K562 (cell line): ENCODE results near the gene KRABD2.
A peak's percentile ranks its signal among the peaks of the same experiment; 100 is the strongest.

Experiments used
- ATAC-seq: fragments of 200-7000 bp; cut with Tn5 transposase; 3 replicates; pipeline ENCODE4 v1.9.1; 2020; ENCODE audit warnings: moderate library complexity
- BruUV-seq: library from RNA; stranded (reverse); fragments of 400-500 nt; replicated peaks from 2 replicates; lab custom pipeline; 2021; lab: Mats Ljungman, UMichigan
- CTCF ChIA-PET: fragments of 300-600 bp; formaldehyde crosslinking; extraction: SDS; loops from one replicate; lab custom pipeline; 2021; ENCODE audit warnings: low intra/inter-chr PET ratio; lab: Yijun Ruan, JAX
- POLR2A ChIA-PET: fragments of 300-600, 350-650 bp; sonication (Branson Sonifier 250); formaldehyde crosslinking; extraction: SDS; loops from one replicate; lab custom pipeline; 2021; ENCODE audit warnings: antibody characterized with exemption, inconsistent platforms; lab: Yijun Ruan, JAX
- DNase-seq, 4 experiments: peaks; one replicate each; pipeline versions ENCODE4 v3.0.0 to v3.0.0-alpha.2; 2011 to 2018; ENCODE audit warnings: low spot score in 3 of 4, mixed read lengths in 3 of 4; ENCODE audit errors: extremely low read depth in 1 of 4
- FAIRE-seq: peaks from 2 replicates; lab custom pipeline; 2011; peaks lifted over from hg19 to GRCh38; lab: Jason Lieb, UNC
- H2AFZ ChIP-seq: 2 replicates; pipeline ENCODE4 v1.6.0; 2011; ENCODE audit warnings: low read depth, low read length, control low read depth, inconsistent platforms
- H3K27ac ChIP-seq: fragments of 200-600 bp; 3 replicates; pipeline ENCODE4 v1.8.0; 2011; ENCODE audit warnings: low read depth, mild to moderate bottlenecking, control low read depth, inconsistent platforms, low read length, moderate library complexity, mixed read lengths; ENCODE audit errors: extremely low read depth
- H3K27me3 ChIP-seq, 2 experiments: fragments of 300-600 bp in 1 of 2; 2 replicates in 1 of 2; 3 replicates in 1 of 2; pipeline versions ENCODE4 v1.6.0 to v1.8.0; 2011; ENCODE audit warnings: inconsistent platforms in 2 of 2, low read length in 2 of 2, mild to moderate bottlenecking in 1 of 2, mixed read lengths in 1 of 2, moderate library complexity in 1 of 2; ENCODE audit not compliant: control insufficient read depth in 2 of 2, insufficient read depth in 2 of 2
- H3K36me3 ChIP-seq: fragments of 300-600 bp; 3 replicates; pipeline ENCODE4 v1.8.0; 2011; ENCODE audit warnings: mild to moderate bottlenecking, low read length, inconsistent platforms; ENCODE audit not compliant: control insufficient read depth, insufficient read depth
- H3K4me1 ChIP-seq, 2 experiments: fragments of 200-600 bp in 1 of 2; replicated peaks in 1 of 2; 2 replicates in 1 of 2; 3 replicates in 1 of 2; pipeline versions ENCODE4 v1.5.1 to v1.8.0; 2011; ENCODE audit warnings: inconsistent platforms in 2 of 2, low read length in 2 of 2, mild to moderate bottlenecking in 1 of 2, mixed read lengths in 1 of 2, moderate library complexity in 1 of 2; ENCODE audit not compliant: control insufficient read depth in 2 of 2, insufficient read depth in 2 of 2
- H3K4me2 ChIP-seq: 2 replicates; pipeline ENCODE4 v1.6.1; 2011; ENCODE audit warnings: low read length, control low read depth, inconsistent platforms, mixed read lengths; ENCODE audit not compliant: insufficient read depth
- H3K4me3 ChIP-seq: fragments of 200-600 bp; sonication (generic), shearing (Covaris generic); 2 replicates; pipeline ENCODE4 v1.5.1; 2016; ENCODE audit warnings: control low read depth, inconsistent platforms
- H3K79me2 ChIP-seq: fragments of 200-600 bp; 3 replicates; pipeline ENCODE4 v1.8.0; 2011; ENCODE audit warnings: low read length, inconsistent platforms; ENCODE audit not compliant: control insufficient read depth, insufficient read depth
- H3K9ac ChIP-seq, 2 experiments: 2 replicates each; pipeline versions ENCODE4 v1.6.0 to v1.6.1; 2011; ENCODE audit warnings: low read depth in 2 of 2, low read length in 2 of 2, control low read depth in 1 of 2, inconsistent platforms in 1 of 2, mild to moderate bottlenecking in 1 of 2, mixed read lengths in 1 of 2; ENCODE audit not compliant: insufficient read depth in 1 of 2
- H3K9me1 ChIP-seq: one replicate; pipeline ENCODE4 v1.6.0; 2011; ENCODE audit warnings: inconsistent platforms, mild to moderate bottlenecking, low read length, moderate library complexity; ENCODE audit not compliant: control insufficient read depth, insufficient read depth
- H3K9me3 ChIP-seq: replicated peaks from 2 replicates; pipeline ENCODE4 v1.5.1; 2011; ENCODE audit warnings: low read depth, low read length, inconsistent platforms; ENCODE audit not compliant: control insufficient read depth, insufficient read depth
- H4K20me1 ChIP-seq: replicated peaks from 2 replicates; pipeline ENCODE4 v1.6.1; 2011; ENCODE audit warnings: low read length, inconsistent platforms, mixed read lengths; ENCODE audit not compliant: control insufficient read depth, insufficient read depth
- ASH1L ChIP-seq: fragments of 450-650 bp; IDR thresholded peaks from 2 replicates; pipeline ENCODE4 v1.6.1; 2018; ENCODE audit warnings: borderline replicate concordance, mild to moderate bottlenecking, low read depth; ENCODE audit not compliant: partially characterized antibody
- BRCA1 ChIP-seq, 2 experiments: fragments of 450-650 bp in 1 of 2; sonication (generic) in 1 of 2; formaldehyde crosslinking in 1 of 2; IDR thresholded peaks; 2 replicates each; pipeline versions ENCODE4 v1.5.0 to v1.6.1; 2017 to 2020; ENCODE audit warnings: mild to moderate bottlenecking in 1 of 2, missing genetic modification reagents in 1 of 2
- CREBBP ChIP-seq: IDR thresholded peaks from one replicate; pipeline ENCODE4 v1.6.1; 2012; ENCODE audit warnings: low read depth, mild to moderate bottlenecking, control low read depth, inconsistent platforms, low read length
- CREM ChIP-seq: IDR thresholded peaks from 2 replicates; pipeline ENCODE4 v1.6.1; 2014; ENCODE audit warnings: antibody characterized with exemption, low read depth
- ETV1 ChIP-seq: fragments of 450-650 bp; conservative IDR thresholded peaks from 2 replicates; pipeline ENCODE4 v1.6.1; 2016; ENCODE audit warnings: missing genetic modification characterization, control low read depth, low read depth, missing compliant biosample characterization
- HDAC3 ChIP-seq: fragments of 450-650 bp; IDR thresholded peaks from 2 replicates; pipeline ENCODE4 v1.6.1; 2018; ENCODE audit warnings: borderline replicate concordance, mild to moderate bottlenecking, moderate library complexity; ENCODE audit not compliant: partially characterized antibody
- NCOA1 ChIP-seq: fragments of 450-650 bp; IDR thresholded peaks from 2 replicates; pipeline ENCODE4 v1.6.1; 2016; ENCODE audit warnings: low read depth
- PHB ChIP-seq: fragments of 250-450 bp; sonication (Bioruptor Pico); IDR thresholded peaks from 2 replicates; pipeline ENCODE4 v1.5.0; 2021
- PTBP1 ChIP-seq: fragments of 200-400 bp; formaldehyde crosslinking; IDR thresholded peaks from 2 replicates; pipeline ENCODE4 v1.6.1; 2017; ENCODE audit warnings: low read depth, low read length
- RFX1 ChIP-seq: fragments of 450-650 bp; IDR thresholded peaks from 2 replicates; pipeline ENCODE4 v1.6.1; 2016; ENCODE audit warnings: mild to moderate bottlenecking, moderate library complexity
- SP2 ChIP-seq: IDR thresholded peaks from 2 replicates; pipeline ENCODE4 v1.6.1; 2011; ENCODE audit warnings: mild to moderate bottlenecking, low read depth, low read length, moderate library complexity; ENCODE audit not compliant: poor library complexity, severe bottlenecking; ENCODE audit errors: extremely low read depth
- ZNF212 ChIP-seq: fragments of 450-650 bp; formaldehyde crosslinking; IDR thresholded peaks from 2 replicates; pipeline ENCODE4 v1.4.0; 2020; ENCODE audit warnings: mild to moderate bottlenecking
- ZNF274 ChIP-seq: IDR thresholded peaks from 2 replicates; pipeline ENCODE4 v1.6.1; 2011; ENCODE audit warnings: low read depth, mild to moderate bottlenecking, low read length, moderate library complexity, borderline replicate concordance
- ZNF395 ChIP-seq: fragments of 200-800 bp; sonication (Bioruptor generic); IDR thresholded peaks from 2 replicates; pipeline ENCODE4 v1.6.1; 2017; ENCODE audit warnings: missing genetic modification characterization, missing compliant biosample characterization
- ZNF740 ChIP-seq, 3 experiments: fragments of 200-800 bp in 1 of 3; sonication (Bioruptor generic) in 1 of 3; sonication (generic) in 1 of 3; formaldehyde crosslinking in 1 of 3; IDR thresholded peaks; 2 replicates each; pipeline versions ENCODE4 v1.6.1 to v1.8.0; 2016 to 2022; ENCODE audit warnings: mild to moderate bottlenecking in 2 of 3, missing compliant biosample characterization in 2 of 3, missing genetic modification characterization in 2 of 3, missing genetic modification reagents in 1 of 3
- ZNF764 ChIP-seq: fragments of 250-450 bp; sonication (Bioruptor Pico); IDR thresholded peaks from 2 replicates; pipeline ENCODE4 v1.4.0; 2020; ENCODE audit warnings: low read depth, mild to moderate bottlenecking, moderate library complexity
- ZNF830 ChIP-seq: fragments of 250-450 bp; sonication (Bioruptor Pico); IDR thresholded peaks from 2 replicates; pipeline ENCODE4 v1.5.0; 2021; ENCODE audit warnings: mild to moderate bottlenecking
- ZZZ3 ChIP-seq: fragments of 450-650 bp; IDR thresholded peaks from 2 replicates; pipeline ENCODE4 v1.6.1; 2016; ENCODE audit warnings: antibody characterized with exemption, mild to moderate bottlenecking, moderate library complexity
- WGBS: fragments of 100-300 bp; shearing (Covaris generic); methylation state at CpG from one replicate; pipeline ENCODE4 v1.1.6; 2016; ENCODE audit warnings: low coverage, mixed read lengths; ENCODE audit not compliant: insufficient coverage; ENCODE audit errors: missing lambda C conversion rate; 5-methylcytosine and 5-hydroxymethylcytosine counted together
- in situ Hi-C: fragments of 300-500 bp; cut with MboI; formaldehyde crosslinking; loops from 4 replicates; pipeline ENCODE4 v1.15.0; 2018; ENCODE audit warnings: inconsistent platforms, mixed read lengths
- intact Hi-C: fragments of 100-400 bp; cut with micrococcal nuclease; formaldehyde crosslinking; loops from 2 replicates; pipeline ENCODE4 v1.14.2; 2022

The KRABD2 gene

GRCh38 chr17:8337802-8338752, 38.4 kb downstream of the KRABD2 start:
- H3K79me2 ChIP-seq = no peaks in the 10 kb centered on the region
- ATAC-seq (peak; percentile 72), FAIRE-seq (no peak), DNase-seq (no peak)
- ChIA-PET CTCF (no interaction called here), POLR2A (interaction anchor here (0.5 to 1.6 kb wide), 10 partner anchors 8 to 1176 kb away, joined by 3 to 7 read pairs (median 3); partner anchors contain the start of genes KRABD2 and PER1)
- peak overlapping the region; percentile 39 for H3K4me2 ChIP-seq
- H3K4me3 ChIP-seq = no peak overlapping the region
- H3K9me1 ChIP-seq = no peaks in the 10 kb centered on the region
- H3K36me3 ChIP-seq = no peaks in the 10 kb centered on the region
- peaks cover 4 to 11% of the 10 kb centered on the region in 2 experiments; a peak in 4 of 5 replicates for H3K4me1 ChIP-seq
- H3K9me3 ChIP-seq = no peaks in the 10 kb centered on the region
- H2AFZ ChIP-seq = peak overlapping the region; percentile 59
- in situ Hi-C loops (no loop called here), intact Hi-C loops (loop anchor here (5.0 kb wide), 1 partner anchor 44 kb away; the partner anchor contains the start of gene RPL26)
- 7% methylated on average over 11 of the region's 11 CpGs for WGBS
- no peaks in the 10 kb centered on the region for H4K20me1 ChIP-seq
- no TSS peak for BruUV-seq
- no peaks in the 10 kb centered on the region for H3K27me3 ChIP-seq
- H3K9ac ChIP-seq = peak overlapping the region in 1 of 2 experiments; percentile 48; a peak in 1 of 4 replicates
- no peak overlapping the region for H3K27ac ChIP-seq
- TF ChIP-seq CREBBP = no peak
- TF ChIP-seq PTBP1 = no peak
- TF ChIP-seq ZNF830 (CRISPR knock-in tag) = no peak
- no peak for TF ChIP-seq NCOA1
- no peak for TF ChIP-seq BRCA1 (IDR thresholded peaks at IDR 0.05)
- TF ChIP-seq BRCA1 (CRISPR knock-in tag; IDR thresholded peaks at IDR 0.05) = no peak
- TF ChIP-seq ZNF764 (CRISPR knock-in tag) = no peak
- TF ChIP-seq SP2 = no peak
- TF ChIP-seq HDAC3 = no peak
- TF ChIP-seq ASH1L = no peak
- no peak for TF ChIP-seq ZZZ3
- 0 out of 2 replicates have a peak, but pooled peaks have one; percentile 28 for TF ChIP-seq CREM
- TF ChIP-seq RFX1 = no peak
- TF ChIP-seq ZNF274 = no peak
- no peak for TF ChIP-seq PHB (CRISPR knock-in tag)
- TF ChIP-seq ZNF740 (CRISPR knock-in tag; IDR thresholded peaks at IDR 0.05) = no peak
- no peak for TF ChIP-seq ZNF740 (tag; IDR thresholded peaks at IDR 0.05)
- no peak for TF ChIP-seq ZNF395
- TF ChIP-seq ZNF212 (CRISPR knock-in tag) = no peak
- TF ChIP-seq ETV1 (tag) = no peak
